Measurements from ENCODE around the gene MADCAM1.

Gene MADCAM1

GRCh38 chr19:474126-475078 is 21.9 kb upstream of the MADCAM1 start:
- no peaks in the 10 kb centered on the region for H4K20me1 ChIP-seq (ENCODE audit: insufficient read depth, low read length, poor library complexity, severe bottlenecking)
- H3K4me2 ChIP-seq (ENCODE audit: low read depth, low read length, poor library complexity, severe bottlenecking): no peak overlapping the region
- H3K9me2 ChIP-seq (replicated peaks; ENCODE audit: low read depth, low read length): no peaks in the 10 kb centered on the region
- no peak for TF ChIP-seq EZH2phosphoT487 (IDR thresholded peaks at IDR 0.05; ENCODE audit: borderline replicate concordance)
- TF ChIP-seq CTCF (conservative IDR thresholded peaks at IDR 0.05; ENCODE audit: low read length): no peak
- H3K4me1 ChIP-seq (ENCODE audit: insufficient read depth, low read length, poor library complexity, severe bottlenecking): no peaks in the 10 kb centered on the region
- no peak overlapping the region for H3K4me3 ChIP-seq (ENCODE audit: low read length, poor library complexity, severe bottlenecking)
- no peaks in the 10 kb centered on the region for H3K79me2 ChIP-seq (ENCODE audit: insufficient read depth, low read length)
- H3K9ac ChIP-seq (ENCODE audit: low read depth, low read length, poor library complexity, severe bottlenecking): no peak overlapping the region
- H3K36me3 ChIP-seq (ENCODE audit: insufficient read depth, low read length): no peaks in the 10 kb centered on the region
- H3K27me3 ChIP-seq (ENCODE audit: insufficient read depth, low read length, poor library complexity, severe bottlenecking): no peaks in the 10 kb centered on the region
- no peaks in the 10 kb centered on the region for H3K9me3 ChIP-seq (ENCODE audit: insufficient read depth, low read depth, low read length)
- H2AFZ ChIP-seq (ENCODE audit: low read length): no peak overlapping the region
- no peaks in the 10 kb centered on the region for H3F3A ChIP-seq (ENCODE audit: low read depth)

GRCh38 chr19:475360-475759 is 20.9 kb upstream of the MADCAM1 start:
- Histone ChIP-seq H3K4me3 (ENCODE audit: low read length, poor library complexity, severe bottlenecking) (no peak overlapping the region), H3K79me2 (ENCODE audit: insufficient read depth, low read length) (no peaks in the 10 kb centered on the region), H3K9me2 (replicated peaks; ENCODE audit: low read depth, low read length) (no peaks in the 10 kb centered on the region), H3K9ac (ENCODE audit: low read depth, low read length, poor library complexity, severe bottlenecking) (no peak overlapping the region), H3F3A (ENCODE audit: low read depth) (no peaks in the 10 kb centered on the region), H3K4me2 (ENCODE audit: low read depth, low read length, poor library complexity, severe bottlenecking) (no peak overlapping the region), H3K36me3 (ENCODE audit: insufficient read depth, low read length) (no peaks in the 10 kb centered on the region), H3K9me3 (ENCODE audit: insufficient read depth, low read depth, low read length) (no peaks in the 10 kb centered on the region), H3K4me1 (ENCODE audit: insufficient read depth, low read length, poor library complexity, severe bottlenecking) (no peaks in the 10 kb centered on the region), H3K27me3 (ENCODE audit: insufficient read depth, low read length, poor library complexity, severe bottlenecking) (no peaks in the 10 kb centered on the region), H4K20me1 (ENCODE audit: insufficient read depth, low read length, poor library complexity, severe bottlenecking) (no peaks in the 10 kb centered on the region), H2AFZ (ENCODE audit: low read length) (no peak overlapping the region)
- TF ChIP-seq CTCF (conservative IDR thresholded peaks at IDR 0.05; ENCODE audit: low read length): no peak
- no peak for TF ChIP-seq EZH2phosphoT487 (IDR thresholded peaks at IDR 0.05; ENCODE audit: borderline replicate concordance)

GRCh38 chr19:478236-478903 is 17.9 kb upstream of the MADCAM1 start:
- no peak overlapping the region for H3K4me2 ChIP-seq (ENCODE audit: low read depth, low read length, poor library complexity, severe bottlenecking)
- H3K9me2 ChIP-seq (replicated peaks; ENCODE audit: low read depth, low read length): no peaks in the 10 kb centered on the region
- H3K9me3 ChIP-seq (ENCODE audit: insufficient read depth, low read depth, low read length): no peaks in the 10 kb centered on the region; the same call in 1 of the 2 replicates
- no peak overlapping the region for H3K9ac ChIP-seq (ENCODE audit: low read depth, low read length, poor library complexity, severe bottlenecking)
- no peak for TF ChIP-seq CTCF (conservative IDR thresholded peaks at IDR 0.05; ENCODE audit: low read length)
- no peak for TF ChIP-seq EZH2phosphoT487 (IDR thresholded peaks at IDR 0.05; ENCODE audit: borderline replicate concordance)
- no peaks in the 10 kb centered on the region for H4K20me1 ChIP-seq (ENCODE audit: insufficient read depth, low read length, poor library complexity, severe bottlenecking)
- no peaks in the 10 kb centered on the region for H3K27me3 ChIP-seq (ENCODE audit: insufficient read depth, low read length, poor library complexity, severe bottlenecking)
- H3F3A ChIP-seq (ENCODE audit: low read depth): no peaks in the 10 kb centered on the region
- no peaks in the 10 kb centered on the region for H3K79me2 ChIP-seq (ENCODE audit: insufficient read depth, low read length)
- H2AFZ ChIP-seq (ENCODE audit: low read length): no peak overlapping the region
- no peak overlapping the region for H3K4me3 ChIP-seq (ENCODE audit: low read length, poor library complexity, severe bottlenecking)
- H3K36me3 ChIP-seq (ENCODE audit: insufficient read depth, low read length): no peaks in the 10 kb centered on the region
- H3K4me1 ChIP-seq (ENCODE audit: insufficient read depth, low read length, poor library complexity, severe bottlenecking): no peaks in the 10 kb centered on the region
